Measurements from ENCODE around the gene TMEM269.

- no peak for TF ChIP-seq POLR2A (IDR thresholded peaks at IDR 0.05; ENCODE audit: low read depth, low read length)
- no peak for TF ChIP-seq PAX5 (IDR thresholded peaks at IDR 0.05; ENCODE audit: insufficient read depth, low read length, severe bottlenecking)
Observed at GRCh38 chr1:42765832-42766740, 18.7 kb upstream of the TMEM269 start.
